ENCODE data around the gene RNPEP. TPM values are rescaled to one million over a fixed set of nuclear protein-coding genes. Genes with fewer than 3 reads are reported as not detected.

RNPEP gene
- total and polyA plus RNA-seq, 3 donors from 2014 or later = 55.4 to 60.4 (median 58.1) TPM

DNA sequence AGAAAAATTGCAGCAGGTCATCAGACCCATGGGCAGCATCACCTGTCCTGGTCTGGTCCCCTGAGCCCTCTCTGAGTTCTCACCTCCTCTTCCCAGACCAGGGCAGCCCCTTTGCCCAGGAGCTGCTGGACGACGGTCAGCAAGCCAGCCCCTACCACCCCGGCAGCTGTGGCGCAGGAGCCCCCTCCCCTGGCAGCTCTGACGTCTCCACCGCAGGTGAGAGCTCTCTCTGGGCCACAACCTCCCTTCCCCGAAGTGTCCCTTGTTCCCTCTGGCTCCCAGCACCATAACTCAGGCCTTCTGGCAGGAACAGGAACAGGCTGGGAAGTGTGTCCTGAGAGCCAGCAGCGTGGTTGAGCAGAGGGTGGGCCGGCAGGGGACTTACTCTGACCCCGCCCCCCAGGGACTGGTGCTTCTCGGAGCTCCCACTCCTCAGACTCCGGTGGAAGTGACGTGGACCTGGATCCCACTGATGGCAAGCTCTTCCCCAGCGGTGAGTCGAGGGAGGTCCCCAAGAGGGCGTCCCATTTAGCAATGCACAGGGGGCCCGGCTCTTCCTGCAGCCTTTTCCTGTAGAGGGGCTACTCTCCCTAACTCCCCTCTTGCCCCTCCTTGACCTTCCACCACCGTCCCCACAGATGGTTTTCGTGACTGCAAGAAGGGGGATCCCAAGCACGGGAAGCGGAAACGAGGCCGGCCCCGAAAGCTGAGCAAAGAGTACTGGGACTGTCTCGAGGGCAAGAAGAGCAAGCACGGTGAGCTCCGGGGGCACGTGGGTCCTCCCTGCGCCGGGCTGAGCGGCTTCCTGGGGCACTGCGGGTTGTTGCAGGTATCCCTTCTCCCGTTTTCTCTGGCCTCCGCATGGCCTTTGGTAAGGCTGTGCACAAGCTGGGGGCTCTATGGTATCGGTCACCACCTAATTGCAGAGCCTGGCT lies 30.4 kb downstream of the RNPEP start:
- intact Hi-C loops (cut with DNase I; ENCODE audit: low total_unique reads) = loop anchor here (5.0 kb wide), 1 partner anchor 119 kb away; no protein-coding TSS in a partner anchor
- Histone ChIP-seq H3K4me1 (peaks cover 4% of the 10 kb centered on the region), H3K9me3 (no peaks in the 10 kb centered on the region), H3K4me3 (no peak overlapping the region), H3K36me3 (ENCODE audit: low read depth, missing control alignments) (no peaks in the 10 kb centered on the region), H3K27me3 (no peaks in the 10 kb centered on the region), H3K27ac (no peak overlapping the region)
- no peak for TF ChIP-seq POLR2A (IDR thresholded peaks at IDR 0.05)
- TF ChIP-seq, protein P1, sequence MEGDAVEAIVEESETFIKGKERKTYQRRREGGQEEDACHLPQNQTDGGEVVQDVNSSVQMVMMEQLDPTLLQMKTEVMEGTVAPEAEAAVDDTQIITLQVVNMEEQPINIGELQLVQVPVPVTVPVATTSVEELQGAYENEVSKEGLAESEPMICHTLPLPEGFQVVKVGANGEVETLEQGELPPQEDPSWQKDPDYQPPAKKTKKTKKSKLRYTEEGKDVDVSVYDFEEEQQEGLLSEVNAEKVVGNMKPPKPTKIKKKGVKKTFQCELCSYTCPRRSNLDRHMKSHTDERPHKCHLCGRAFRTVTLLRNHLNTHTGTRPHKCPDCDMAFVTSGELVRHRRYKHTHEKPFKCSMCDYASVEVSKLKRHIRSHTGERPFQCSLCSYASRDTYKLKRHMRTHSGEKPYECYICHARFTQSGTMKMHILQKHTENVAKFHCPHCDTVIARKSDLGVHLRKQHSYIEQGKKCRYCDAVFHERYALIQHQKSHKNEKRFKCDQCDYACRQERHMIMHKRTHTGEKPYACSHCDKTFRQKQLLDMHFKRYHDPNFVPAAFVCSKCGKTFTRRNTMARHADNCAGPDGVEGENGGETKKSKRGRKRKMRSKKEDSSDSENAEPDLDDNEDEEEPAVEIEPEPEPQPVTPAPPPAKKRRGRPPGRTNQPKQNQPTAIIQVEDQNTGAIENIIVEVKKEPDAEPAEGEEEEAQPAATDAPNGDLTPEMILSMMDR (IDR thresholded peaks at IDR 0.05) = no peak
- WGBS, 2 donors = 91 to 96% methylated on average over 31 to 35 of the region's 35 CpGs
- DNase-seq = no peak

GRCh38 chr1:202013603-202014002 lies 31.2 kb downstream of the RNPEP start:
- TF ChIP-seq, protein P1 (IDR thresholded peaks at IDR 0.05) = no peak
- no peak for TF ChIP-seq POLR2A (IDR thresholded peaks at IDR 0.05)
- intact Hi-C loops (cut with DNase I; ENCODE audit: low total_unique reads) = loop anchor here (5.0 kb wide), 1 partner anchor 119 kb away; no protein-coding TSS in a partner anchor
- Histone ChIP-seq H3K4me3 (no peak overlapping the region), H3K27me3 (no peaks in the 10 kb centered on the region), H3K4me1 (no peaks in the 10 kb centered on the region), H3K9me3 (no peaks in the 10 kb centered on the region), H3K36me3 (ENCODE audit: low read depth, missing control alignments) (no peaks in the 10 kb centered on the region), H3K27ac (no peak overlapping the region)
- WGBS, 2 donors = 94 to 95% methylated on average over 5 to 12 of the region's 12 CpGs
- DNase-seq = no peak

DNA sequence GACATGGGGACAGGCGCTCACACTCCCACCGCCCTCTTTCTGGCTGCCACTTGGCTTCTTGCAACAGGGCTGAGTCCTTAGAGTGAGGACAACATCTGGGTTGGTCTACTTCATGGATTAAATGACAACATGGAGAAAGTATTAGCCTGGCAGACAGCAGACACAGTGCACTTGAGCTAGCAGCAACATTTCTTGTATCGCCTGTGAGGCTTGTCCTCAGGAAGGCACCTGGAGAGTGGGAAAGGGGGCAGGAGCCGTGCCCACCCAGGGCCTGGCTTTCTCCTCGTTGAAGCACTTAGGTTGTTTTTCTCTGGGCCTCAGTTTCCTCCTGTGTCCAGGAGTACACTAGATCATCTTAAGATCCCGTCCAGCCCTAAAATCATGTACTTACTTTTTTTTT lies 31.6 kb downstream of the RNPEP start:
- intact Hi-C loops (cut with DNase I; ENCODE audit: low total_unique reads) = loop anchor here (5.0 kb wide), 1 partner anchor 118 kb away; no protein-coding TSS in a partner anchor
- 95 to 96% methylated on average over 5 to 6 of the region's 6 CpGs for WGBS, 2 donors
- DNase-seq = no peak

GRCh38 chr1:202014915-202015661 lies 32.6 kb downstream of the RNPEP start:
- H3K4me3 ChIP-seq = no peak overlapping the region
- intact Hi-C loops (cut with DNase I; ENCODE audit: low total_unique reads) = loop anchor here (5.0 kb wide), 1 partner anchor 117 kb away; no protein-coding TSS in a partner anchor
- 66 to 84% methylated on average over 17 of the region's 17 CpGs for WGBS, 2 donors
- TF ChIP-seq, protein P1 (IDR thresholded peaks at IDR 0.05) = no peak
- no peak for TF ChIP-seq POLR2A (IDR thresholded peaks at IDR 0.05)
- no peaks in the 10 kb centered on the region for H3K4me1 ChIP-seq
- no peaks in the 10 kb centered on the region for H3K9me3 ChIP-seq
- H3K36me3 ChIP-seq (ENCODE audit: low read depth, missing control alignments) = no peaks in the 10 kb centered on the region
- H3K27me3 ChIP-seq = no peaks in the 10 kb centered on the region
- no peak overlapping the region for H3K27ac ChIP-seq
- DNase-seq = no peak

More for the DNA sequence above, 31.6 kb downstream of the RNPEP start:
- Histone ChIP-seq H3K9me3 (no peaks in the 10 kb centered on the region), H3K4me1 (no peaks in the 10 kb centered on the region), H3K27ac (no peak overlapping the region), H3K4me3 (no peak overlapping the region), H3K27me3 (no peaks in the 10 kb centered on the region), H3K36me3 (ENCODE audit: low read depth, missing control alignments) (no peaks in the 10 kb centered on the region)
- TF ChIP-seq, protein P1 (IDR thresholded peaks at IDR 0.05) = no peak
- no peak for TF ChIP-seq POLR2A (IDR thresholded peaks at IDR 0.05)
